Vagina (tissue), 2 donors: ENCODE data around the gene CCNK.

Experiments
- CTCF ChIP-seq, 3 experiments: fragments of 450-650 bp in 2 of 3; fragments of 200-600 bp in 1 of 3; sonication (generic) in 1 of 3; IDR thresholded peaks; one replicate each; pipeline ENCODE4 v1.5.1; 2017 to 2019; ENCODE audit warnings: antibody characterized with exemption in 3 of 3, mild to moderate bottlenecking in 2 of 3, moderate library complexity in 2 of 3
- POLR2A ChIP-seq, 2 donors: fragments of 450-650 bp; IDR thresholded peaks; one replicate each; pipeline ENCODE4 v1.6.1; 2017; ENCODE audit warnings: antibody characterized with exemption in 2 of 2, mild to moderate bottlenecking in 2 of 2, moderate library complexity in 2 of 2
- POLR2AphosphoS5 ChIP-seq, 2 donors: sonication (generic); formaldehyde crosslinking; IDR thresholded peaks; one replicate each; pipeline ENCODE4 v1.9.0; 2017; ENCODE audit warnings: antibody characterized with exemption in 2 of 2, mild to moderate bottlenecking in 2 of 2, low read depth in 1 of 2; ENCODE audit not compliant: insufficient read depth in 1 of 2

GRCh38 chr14:99548255-99548654 is 67.0 kb downstream of the CCNK start:
- TF ChIP-seq CTCF (IDR thresholded peaks at IDR 0.05) (no peak), POLR2A (IDR thresholded peaks at IDR 0.05) (no peak), POLR2AphosphoS5 (IDR thresholded peaks at IDR 0.05; ENCODE audit: insufficient read depth in 1 of 2, low read depth in 1 of 2) (no peak)
